Panc1 (cell line): ENCODE results near the gene TOGARAM2. TPM values are rescaled to one million over a fixed set of nuclear protein-coding genes. Genes with fewer than 3 reads are reported as not detected.

Experiments
- ATAC-seq: fragments of 200-7000 bp; cut with Tn5 transposase; 2 replicates; pipeline ENCODE4 v1.9.1; 2020; ENCODE audit warnings: mild to moderate bottlenecking, moderate library complexity
- Bru-seq: library from RNA; stranded (reverse); fragments of 400-500 nt; gene quantifications from one replicate; lab custom pipeline; 2021; lab: Mats Ljungman, UMichigan
- BruChase-seq, 2 experiments: library from RNA; stranded (reverse); fragments of 400-500 nt; gene quantifications; one replicate each; lab custom pipeline; 2021; lab: Mats Ljungman, UMichigan
- BruUV-seq: library from RNA; stranded (reverse); fragments of 400-500 nt; replicated peaks from 2 replicates; lab custom pipeline; 2021; lab: Mats Ljungman, UMichigan
- CTCF ChIA-PET: fragments of 300-600 bp; sonication (Branson Sonifier 250); formaldehyde crosslinking; loops from one replicate; lab custom pipeline; 2022; ENCODE audit warnings: antibody characterized with exemption; lab: Charles Lee
- POLR2A ChIA-PET: fragments of 300-600 bp; sonication (Branson Sonifier 250); formaldehyde crosslinking; loops from one replicate; lab custom pipeline; 2022; ENCODE audit warnings: antibody characterized with exemption; lab: Charles Lee
- DNase-seq: peaks from one replicate; pipeline ENCODE4 v3.0.0-alpha.2; 2010; ENCODE audit warnings: low read depth, low spot score
- H3K27ac ChIP-seq: 2 replicates; pipeline ENCODE4 v1.5.1; 2011; ENCODE audit warnings: mild to moderate bottlenecking, low read length, inconsistent platforms
- H3K27me3 ChIP-seq: fragments of 200-500 bp; sonication (Bioruptor generic); 2 replicates; pipeline ENCODE4 v1.6.0; 2014; ENCODE audit warnings: low read length, inconsistent platforms; ENCODE audit not compliant: control insufficient read depth, insufficient read depth
- H3K36me3 ChIP-seq: fragments of 200-500 bp; sonication (Bioruptor generic); 2 replicates; pipeline ENCODE4 v1.5.1; 2014; ENCODE audit warnings: inconsistent platforms, mild to moderate bottlenecking, low read length, moderate library complexity; ENCODE audit not compliant: control insufficient read depth, insufficient read depth
- H3K4me1 ChIP-seq: 2 replicates; pipeline ENCODE4 v1.5.1; 2011; ENCODE audit warnings: inconsistent platforms, mild to moderate bottlenecking, low read length, moderate library complexity; ENCODE audit not compliant: control insufficient read depth, insufficient read depth
- H3K4me3 ChIP-seq, 2 experiments: 2 replicates each; pipeline ENCODE4 v1.5.1; 2011 to 2012; ENCODE audit warnings: low read depth in 2 of 2, low read length in 2 of 2, mild to moderate bottlenecking in 2 of 2, inconsistent platforms in 1 of 2, moderate library complexity in 1 of 2
- H3K9me3 ChIP-seq: fragments of 200-500 bp; sonication (Bioruptor generic); 2 replicates; pipeline ENCODE4 v1.5.1; 2014; ENCODE audit warnings: low read depth, mild to moderate bottlenecking, inconsistent platforms, low read length, moderate library complexity; ENCODE audit not compliant: control insufficient read depth, insufficient read depth
- CTCF ChIP-seq: fragments of 450-650 bp; IDR thresholded peaks from 2 replicates; pipeline ENCODE4 v1.5.1; 2017; ENCODE audit warnings: mild to moderate bottlenecking
- POLR2AphosphoS5 ChIP-seq: IDR thresholded peaks from 2 replicates; pipeline ENCODE4 v1.6.1; 2012; ENCODE audit warnings: mild to moderate bottlenecking, low read depth, low read length, moderate library complexity
- SIN3A ChIP-seq: IDR thresholded peaks from 2 replicates; pipeline ENCODE4 v1.6.1; 2012; ENCODE audit warnings: low read depth, mild to moderate bottlenecking, low read length, moderate library complexity, borderline replicate concordance; ENCODE audit not compliant: insufficient read depth
- TCF7L2 ChIP-seq: IDR thresholded peaks from 2 replicates; pipeline ENCODE4 v1.6.1; 2011; ENCODE audit warnings: mild to moderate bottlenecking, low read depth, low read length, inconsistent platforms
- in situ Hi-C: cut with HindIII; loops from 2 replicates; pipeline ENCODE4 v1.10.0; 2016; ENCODE audit warnings: low sequenced_read_pairs, low pct_unique_long_range_greater_than_20kb
- intact Hi-C: fragments of 100-400 bp; cut with micrococcal nuclease; formaldehyde crosslinking; loops from one replicate; pipeline ENCODE4 v1.10.0; 2022; ENCODE audit not compliant: unreplicated experiment
- long read RNA-seq: library from polyadenylated mRNA; unstranded; transcript quantifications from one replicate; pipeline ENCODE4 v2.0.0, GENCODE V29; 2021; ENCODE audit not compliant: unreplicated experiment
- polyA plus RNA-seq: library from polyadenylated mRNA; unstranded; fragments of >200 nt; gene quantifications from one replicate; pipeline ENCODE4 v1.2.1, GENCODE V29; 2012; ENCODE audit warnings: missing spikeins; ENCODE audit not compliant: insufficient read length
- total RNA-seq: library from RNA; stranded (reverse); gene quantifications from one replicate; pipeline ENCODE4 v1.2.1, GENCODE V29; 2021; ENCODE audit not compliant: unreplicated experiment
- TF ChIP-seq, protein P1 (sequence below), 2 experiments: IDR thresholded peaks; 2 replicates each; pipeline ENCODE4 v1.6.1; 2011 to 2012; ENCODE audit warnings: low read depth in 2 of 2, control low read depth in 1 of 2, low read length in 1 of 2, mild to moderate bottlenecking in 1 of 2, moderate library complexity in 1 of 2; ENCODE audit not compliant: insufficient read depth in 1 of 2

TOGARAM2 gene
- 0.44 TPM for total RNA-seq
- not detected for polyA plus RNA-seq
- percentile 19 among the genes with signal in this experiment for Bru-seq, nascent RNA
- percentile 23 among the genes with signal in this experiment for BruChase-seq, experiment 1, labeled RNA remaining after a 2-hour chase
- BruChase-seq, experiment 2, labeled RNA remaining after a 6-hour chase: percentile 24 among the genes with signal in this experiment
- long read RNA-seq, partial matches to known transcripts: 0 of 1 reads
- long read RNA-seq, other reads (novel, unspliced or antisense): 1 of 1 reads

DNA sequence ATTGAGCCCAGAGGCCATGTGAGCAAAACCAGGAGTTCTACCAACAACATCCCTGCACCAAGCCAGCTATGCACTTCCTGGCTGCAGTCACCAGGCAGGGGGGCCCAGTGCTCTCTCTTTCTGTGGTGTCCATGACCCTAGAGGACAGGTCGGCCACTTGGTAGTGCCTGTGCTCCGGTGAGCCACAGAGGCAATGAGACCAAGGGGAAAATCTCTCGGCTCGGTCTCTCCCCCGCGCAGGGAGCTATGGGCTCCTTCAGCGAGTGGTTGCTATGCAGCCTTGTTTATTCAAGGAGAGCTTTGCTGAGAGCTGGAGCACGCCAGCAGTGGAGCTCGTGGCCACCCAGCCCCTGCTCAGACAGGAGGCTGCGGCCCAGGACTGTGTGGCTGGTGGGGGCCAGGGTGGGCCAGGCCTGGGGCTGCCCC lies at the start of gene TOGARAM2:
TSS of gene TOGARAM2 (plus strand) at position 283 of the 426 bp plus-strand sequence. CDS start 13,537 bp downstream, outside the sequence.
- ChIA-PET CTCF (interaction anchor here (0.6 kb wide), 1 partner anchor 134 kb away, joined by 18 read pairs; no protein-coding TSS in a partner anchor), POLR2A (no interaction called here)
- no peak for DNase-seq
- H3K4me3 ChIP-seq: no peak within 1 kb of the TSS
- peak; percentile 76 for ATAC-seq
- no peaks in the 10 kb centered on the region for H3K36me3 ChIP-seq
- H3K27me3 ChIP-seq: no peaks in the 10 kb centered on the region
- TF ChIP-seq SIN3A: no peak
- no peak for TF ChIP-seq CTCF
- TF ChIP-seq, protein P1, sequence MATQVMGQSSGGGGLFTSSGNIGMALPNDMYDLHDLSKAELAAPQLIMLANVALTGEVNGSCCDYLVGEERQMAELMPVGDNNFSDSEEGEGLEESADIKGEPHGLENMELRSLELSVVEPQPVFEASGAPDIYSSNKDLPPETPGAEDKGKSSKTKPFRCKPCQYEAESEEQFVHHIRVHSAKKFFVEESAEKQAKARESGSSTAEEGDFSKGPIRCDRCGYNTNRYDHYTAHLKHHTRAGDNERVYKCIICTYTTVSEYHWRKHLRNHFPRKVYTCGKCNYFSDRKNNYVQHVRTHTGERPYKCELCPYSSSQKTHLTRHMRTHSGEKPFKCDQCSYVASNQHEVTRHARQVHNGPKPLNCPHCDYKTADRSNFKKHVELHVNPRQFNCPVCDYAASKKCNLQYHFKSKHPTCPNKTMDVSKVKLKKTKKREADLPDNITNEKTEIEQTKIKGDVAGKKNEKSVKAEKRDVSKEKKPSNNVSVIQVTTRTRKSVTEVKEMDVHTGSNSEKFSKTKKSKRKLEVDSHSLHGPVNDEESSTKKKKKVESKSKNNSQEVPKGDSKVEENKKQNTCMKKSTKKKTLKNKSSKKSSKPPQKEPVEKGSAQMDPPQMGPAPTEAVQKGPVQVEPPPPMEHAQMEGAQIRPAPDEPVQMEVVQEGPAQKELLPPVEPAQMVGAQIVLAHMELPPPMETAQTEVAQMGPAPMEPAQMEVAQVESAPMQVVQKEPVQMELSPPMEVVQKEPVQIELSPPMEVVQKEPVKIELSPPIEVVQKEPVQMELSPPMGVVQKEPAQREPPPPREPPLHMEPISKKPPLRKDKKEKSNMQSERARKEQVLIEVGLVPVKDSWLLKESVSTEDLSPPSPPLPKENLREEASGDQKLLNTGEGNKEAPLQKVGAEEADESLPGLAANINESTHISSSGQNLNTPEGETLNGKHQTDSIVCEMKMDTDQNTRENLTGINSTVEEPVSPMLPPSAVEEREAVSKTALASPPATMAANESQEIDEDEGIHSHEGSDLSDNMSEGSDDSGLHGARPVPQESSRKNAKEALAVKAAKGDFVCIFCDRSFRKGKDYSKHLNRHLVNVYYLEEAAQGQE (IDR thresholded peaks at IDR 0.05; ENCODE audit: insufficient read depth in 1 of 2, low read depth in 2 of 2, low read length in 1 of 2): no peak
- no TSS peak for BruUV-seq
- H3K4me1 ChIP-seq: peaks cover 13% of the 10 kb centered on the region
- no peaks in the 10 kb centered on the region for H3K9me3 ChIP-seq
- intact Hi-C loops: no loop called here
- H3K27ac ChIP-seq: no peak within 1 kb of the TSS
- in situ Hi-C loops: no loop called here

- no peak for ATAC-seq
- CTCF ChIA-PET: no interaction called here
- in situ Hi-C loops (no loop called here), intact Hi-C loops (no loop called here)
- H3K27me3 ChIP-seq: no peaks in the 10 kb centered on the region
- H3K27ac ChIP-seq: no peak overlapping the region
- no peaks in the 10 kb centered on the region for H3K4me1 ChIP-seq
- TF ChIP-seq SIN3A (no peak), POLR2AphosphoS5 (no peak), TCF7L2 (no peak), CTCF (no peak)
- TF ChIP-seq, protein P1 (IDR thresholded peaks at IDR 0.05; ENCODE audit: insufficient read depth in 1 of 2, low read depth in 2 of 2, low read length in 1 of 2): no peak
- BruUV-seq: no TSS peak
- no peak for DNase-seq
- H3K36me3 ChIP-seq: peaks cover 63% of the 10 kb centered on the region
- H3K9me3 ChIP-seq: no peaks in the 10 kb centered on the region
- H3K4me3 ChIP-seq: no peak overlapping the region
- POLR2A ChIA-PET: no interaction called here
Measured at GRCh38 chr2:28934769-28935168, 46.3 kb upstream of the TOGARAM2 start.
